ENCODE data around the gene TMEM255B. TPM values are rescaled to one million over a fixed set of nuclear protein-coding genes. Genes with fewer than 3 reads are reported as not detected.
A peak's percentile ranks its signal among the peaks of the same experiment; 100 is the strongest.

The TMEM255B gene
- total and polyA plus RNA-seq, 9 of the 15 experiments (the other 6 are each of a cell fraction or from before 2014, with no cell fraction given): 0.01 to 0.75 (median 0.23) TPM

- H3K79me2 ChIP-seq (ENCODE audit: control insufficient read depth, insufficient read depth, low read length): peaks cover 26% of the 10 kb centered on the region
- BruUV-seq (replicated peaks): no TSS peak
- no peaks in the 10 kb centered on the region for H3K9me1 ChIP-seq (ENCODE audit: control insufficient read depth, insufficient read depth, low read length)
- H3K4me2 ChIP-seq (ENCODE audit: insufficient read depth, low read length): no peak overlapping the region
- ChIA-PET POLR2A (no interaction called here), CTCF (ENCODE audit: low intra/inter-chr PET ratio) (no interaction called here)
- no peak overlapping the region for H3K27ac ChIP-seq (ENCODE audit: extremely low read depth, low read depth, low read length)
- FAIRE-seq (no peak), DNase-seq (ENCODE audit: extremely low read depth in 1 of 4, low spot score in 3 of 4) (no peak), ATAC-seq (no peak)
- H3K4me3 ChIP-seq: no peak overlapping the region
- intact Hi-C loops (cut with micrococcal nuclease) (no loop called here), in situ Hi-C loops (cut with MboI) (no loop called here)
- H3K27me3 ChIP-seq (ENCODE audit: control insufficient read depth in 2 of 2, insufficient read depth in 2 of 2, low read length in 2 of 2): no peaks in the 10 kb centered on the region
- H3K4me1 ChIP-seq (replicated peaks in 1 of 2; ENCODE audit: control insufficient read depth in 2 of 2, insufficient read depth in 2 of 2, low read length in 2 of 2): peaks cover 21 to 67% of the 10 kb centered on the region in 2 experiments
- TF ChIP-seq ZNF316 (IDR thresholded peaks at IDR 0.05) (peak; percentile 32), LEF1 (IDR thresholded peaks at IDR 0.05) (no peak)
- 81% methylated on average over 4 of the region's 4 CpGs for WGBS (ENCODE audit: insufficient coverage, low coverage, missing lambda C conversion rate)
- H2AFZ ChIP-seq (ENCODE audit: low read depth, low read length): no peak overlapping the region
- peak overlapping the region in 1 of 2 experiments; percentile 61; a peak in 1 of 4 replicates for H3K9ac ChIP-seq (ENCODE audit: insufficient read depth in 1 of 2, low read depth in 2 of 2, low read length in 2 of 2)
- H3K9me3 ChIP-seq (replicated peaks; ENCODE audit: control insufficient read depth, insufficient read depth, low read depth, low read length): peaks cover 2% of the 10 kb centered on the region
- H3K36me3 ChIP-seq (ENCODE audit: control insufficient read depth, insufficient read depth, low read length): peaks cover 2% of the 10 kb centered on the region; the same call in 1 of the 3 replicates
- no peaks in the 10 kb centered on the region for H4K20me1 ChIP-seq (replicated peaks; ENCODE audit: control insufficient read depth, insufficient read depth, low read length)
These were observed 100.5 kb downstream of the TMEM255B start for GRCh38 chr13:113859311-113860050.

GRCh38 chr13:113860051-113860664 is 101.1 kb downstream of the TMEM255B start:
- no peaks in the 10 kb centered on the region for H4K20me1 ChIP-seq (replicated peaks; ENCODE audit: control insufficient read depth, insufficient read depth, low read length)
- H3K27ac ChIP-seq (ENCODE audit: extremely low read depth, low read depth, low read length): peak overlapping the region; percentile 25; the same call in 1 of the 3 replicates
- H3K9ac ChIP-seq (ENCODE audit: insufficient read depth in 1 of 2, low read depth in 2 of 2, low read length in 2 of 2): peak overlapping the region in 1 of 2 experiments; percentile 61; a peak in 2 of 4 replicates
- CTCF ChIA-PET (ENCODE audit: low intra/inter-chr PET ratio): no interaction called here
- no peak overlapping the region for H2AFZ ChIP-seq (ENCODE audit: low read depth, low read length)
- peak; percentile 19; the same call in 1 of the 2 replicates for TF ChIP-seq DPF2 (IDR thresholded peaks at IDR 0.05)
- no peak for TF ChIP-seq ZBTB17 (CRISPR knock-in tag; IDR thresholded peaks at IDR 0.05)
- no peak for TF ChIP-seq MAFK (IDR thresholded peaks at IDR 0.05; ENCODE audit: low read length)
- peak in 1 of 2 experiments; percentile 36; a peak in 1 of 4 replicates for TF ChIP-seq FOXK2 (conservative IDR thresholded peaks at IDR 0.05 in 1 of 2, IDR thresholded peaks at IDR 0.05 in 1 of 2; ENCODE audit: low read depth in 2 of 2)
- TF ChIP-seq ZNF644 (tag; IDR thresholded peaks at IDR 0.05; ENCODE audit: low read depth): no peak
- ATAC-seq: no peak
- BruUV-seq (replicated peaks): no TSS peak
- H3K4me1 ChIP-seq (replicated peaks in 1 of 2; ENCODE audit: control insufficient read depth in 2 of 2, insufficient read depth in 2 of 2, low read length in 2 of 2): peaks cover 20 to 65% of the 10 kb centered on the region in 2 experiments; a peak in 4 of 5 replicates
- peak; percentile 78 for FAIRE-seq
- 50% methylated on average over 10 of the region's 12 CpGs for WGBS (ENCODE audit: insufficient coverage, low coverage, missing lambda C conversion rate)
- peaks cover 2% of the 10 kb centered on the region; the same call in 1 of the 3 replicates for H3K36me3 ChIP-seq (ENCODE audit: control insufficient read depth, insufficient read depth, low read length)
- POLR2A ChIA-PET: no interaction called here
- H3K9me3 ChIP-seq (replicated peaks; ENCODE audit: control insufficient read depth, insufficient read depth, low read depth, low read length): peaks cover 2% of the 10 kb centered on the region
- H3K27me3 ChIP-seq (ENCODE audit: control insufficient read depth in 2 of 2, insufficient read depth in 2 of 2, low read length in 2 of 2): no peaks in the 10 kb centered on the region; a peak in 1 of 5 replicates
- peak overlapping the region; percentile 23; the same call in 1 of the 2 replicates for H3K4me2 ChIP-seq (ENCODE audit: insufficient read depth, low read length)
- H3K79me2 ChIP-seq (ENCODE audit: control insufficient read depth, insufficient read depth, low read length): peaks cover 26% of the 10 kb centered on the region; the same call in 2 of the 3 replicates
- H3K4me3 ChIP-seq: no peak overlapping the region
- in situ Hi-C loops (cut with MboI) (no loop called here), intact Hi-C loops (cut with micrococcal nuclease) (no loop called here)
- no peak for DNase-seq (ENCODE audit: extremely low read depth in 1 of 4, low spot score in 3 of 4)
- no peaks in the 10 kb centered on the region for H3K9me1 ChIP-seq (ENCODE audit: control insufficient read depth, insufficient read depth, low read length)
